NB4 (cell line): ENCODE data around the gene MYH10.
"Not testable (repeated sequence)": the region's sequence is repeated elsewhere in the genome, so short reads cannot be mapped to it uniquely, and the experiment has no call there.

Experiments
- MYC ChIP-seq: IDR thresholded peaks from 2 replicates; pipeline ENCODE4 v1.6.1; 2011; ENCODE audit warnings: low read depth, low read length
- POLR2A ChIP-seq: IDR thresholded peaks from 2 replicates; pipeline ENCODE4 v1.6.1; 2011; ENCODE audit warnings: mild to moderate bottlenecking; ENCODE audit not compliant: insufficient read length; ENCODE audit errors: extremely low read depth
- TF ChIP-seq, protein P1 (sequence below): IDR thresholded peaks from 2 replicates; pipeline ENCODE4 v1.6.1; 2011; ENCODE audit warnings: low read depth, low read length
- TF ChIP-seq, protein P2 (sequence below): IDR thresholded peaks from one replicate; pipeline ENCODE4 v1.5.1; 2012; ENCODE audit warnings: low read depth, low read length

DNA sequence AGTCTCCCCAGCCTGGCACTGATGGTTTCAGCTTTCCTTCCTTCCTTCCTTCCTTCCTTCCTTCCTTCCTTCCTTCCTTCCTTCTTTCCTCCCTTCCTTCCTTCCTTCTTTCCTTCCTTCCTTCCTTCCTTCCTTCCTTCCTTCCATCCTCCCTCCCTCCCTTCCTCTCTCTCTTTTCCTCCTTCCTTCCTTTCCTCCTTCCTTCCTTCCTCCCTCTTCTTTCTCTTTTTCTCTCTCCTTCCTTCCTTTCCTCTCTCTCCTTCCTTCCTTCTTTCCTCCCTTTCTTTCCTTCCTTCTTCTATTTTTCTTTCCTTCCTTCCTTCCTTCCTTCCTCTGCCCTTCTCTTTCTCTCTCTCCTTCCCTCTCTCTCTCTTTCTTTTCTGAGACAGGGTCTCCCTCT lies 30.2 kb upstream of the MYH10 start:
- TF ChIP-seq MYC, POLR2A: not testable (repeated sequence)
- TF ChIP-seq, protein P1, sequence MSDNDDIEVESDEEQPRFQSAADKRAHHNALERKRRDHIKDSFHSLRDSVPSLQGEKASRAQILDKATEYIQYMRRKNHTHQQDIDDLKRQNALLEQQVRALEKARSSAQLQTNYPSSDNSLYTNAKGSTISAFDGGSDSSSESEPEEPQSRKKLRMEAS = not testable (repeated sequence)
- TF ChIP-seq, protein P2, sequence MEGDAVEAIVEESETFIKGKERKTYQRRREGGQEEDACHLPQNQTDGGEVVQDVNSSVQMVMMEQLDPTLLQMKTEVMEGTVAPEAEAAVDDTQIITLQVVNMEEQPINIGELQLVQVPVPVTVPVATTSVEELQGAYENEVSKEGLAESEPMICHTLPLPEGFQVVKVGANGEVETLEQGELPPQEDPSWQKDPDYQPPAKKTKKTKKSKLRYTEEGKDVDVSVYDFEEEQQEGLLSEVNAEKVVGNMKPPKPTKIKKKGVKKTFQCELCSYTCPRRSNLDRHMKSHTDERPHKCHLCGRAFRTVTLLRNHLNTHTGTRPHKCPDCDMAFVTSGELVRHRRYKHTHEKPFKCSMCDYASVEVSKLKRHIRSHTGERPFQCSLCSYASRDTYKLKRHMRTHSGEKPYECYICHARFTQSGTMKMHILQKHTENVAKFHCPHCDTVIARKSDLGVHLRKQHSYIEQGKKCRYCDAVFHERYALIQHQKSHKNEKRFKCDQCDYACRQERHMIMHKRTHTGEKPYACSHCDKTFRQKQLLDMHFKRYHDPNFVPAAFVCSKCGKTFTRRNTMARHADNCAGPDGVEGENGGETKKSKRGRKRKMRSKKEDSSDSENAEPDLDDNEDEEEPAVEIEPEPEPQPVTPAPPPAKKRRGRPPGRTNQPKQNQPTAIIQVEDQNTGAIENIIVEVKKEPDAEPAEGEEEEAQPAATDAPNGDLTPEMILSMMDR = not testable (repeated sequence)
